GM18858 (cell line): ENCODE measurements around the gene ALK.
"Not testable (repeated sequence)": the region's sequence is repeated elsewhere in the genome, so short reads cannot be mapped to it uniquely, and the experiment has no call there.

ENCODE experiments used
- ATAC-seq: cut with Tn5 transposase; IDR thresholded peaks from one replicate; pipeline ENCODE4 v1.9.1; 2021; ENCODE audit not compliant: unreplicated experiment

ALK gene

GRCh38 chr2:29262681-29263260, 658.6 kb downstream of the ALK start:
- ATAC-seq, result no peak

- no peak for ATAC-seq
Observed at GRCh38 chr2:29261003-29261402, 660.4 kb downstream of the ALK start.

- no peak for ATAC-seq
Observed at GRCh38 chr2:29260142-29260772, 661.1 kb downstream of the ALK start.

GRCh38 chr2:29259221-29259620, 662.2 kb downstream of the ALK start:
- ATAC-seq, result no peak

GRCh38 chr2:29255004-29255403, 666.4 kb downstream of the ALK start:
- ATAC-seq, result no peak

- not testable (repeated sequence) for ATAC-seq
Observed at GRCh38 chr2:29253495-29254275, 667.7 kb downstream of the ALK start.

- no peak for ATAC-seq
Observed at GRCh38 chr2:29253026-29253425, 668.4 kb downstream of the ALK start.

- ATAC-seq, result no peak
Observed at GRCh38 chr2:29251406-29251805, 670.0 kb downstream of the ALK start.

GRCh38 chr2:29250977-29251376, 670.4 kb downstream of the ALK start:
- ATAC-seq, result no peak

GRCh38 chr2:29249666-29250253, 671.6 kb downstream of the ALK start:
- no peak for ATAC-seq

GRCh38 chr2:29247336-29247914, 674.0 kb downstream of the ALK start:
- ATAC-seq, result no peak

DNA sequence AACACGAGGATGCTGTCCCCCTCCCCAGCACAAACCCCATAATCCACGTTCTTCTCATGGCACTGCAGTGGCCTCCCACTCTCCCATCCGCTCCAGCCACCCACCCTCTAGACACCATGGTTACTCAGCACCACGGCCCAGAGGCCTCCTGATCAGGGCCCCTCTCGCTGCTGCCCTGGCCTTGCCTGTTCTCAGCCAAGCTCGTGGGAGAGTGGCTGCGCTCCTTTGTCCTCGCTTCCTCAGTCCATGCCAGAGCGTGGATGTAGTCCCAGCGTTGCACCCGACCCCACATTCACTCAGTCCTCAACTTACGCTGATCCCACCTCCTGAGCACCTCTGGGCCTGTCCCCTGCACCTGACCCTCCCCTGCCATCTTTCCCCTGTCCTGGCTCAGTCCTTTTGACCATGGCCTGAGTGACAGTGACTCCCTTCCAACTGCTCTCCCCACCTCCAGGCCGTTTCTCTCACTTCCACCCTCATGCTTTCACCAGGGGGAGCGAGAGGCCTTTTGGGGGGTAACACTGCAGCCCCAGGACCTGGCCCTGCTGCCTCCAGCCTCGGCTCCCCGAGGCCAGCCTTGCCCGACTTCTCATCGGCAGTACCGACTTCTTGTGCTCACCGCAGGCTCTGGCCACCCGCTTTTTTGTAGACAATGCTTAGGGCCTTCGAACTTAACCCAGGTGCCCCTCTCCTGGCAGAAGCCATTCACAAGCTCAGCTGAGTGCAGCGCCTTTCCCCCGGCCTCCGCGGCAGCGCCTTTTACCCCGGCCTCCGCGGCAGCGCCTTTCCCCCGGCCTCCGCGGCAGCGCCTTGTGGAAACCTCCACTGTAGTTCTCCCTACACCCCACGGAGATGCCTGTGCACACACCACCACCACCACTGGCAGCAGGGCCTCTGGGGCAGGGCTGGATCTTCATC, 674.7 kb downstream of the ALK start:
- no peak for ATAC-seq

DNA sequence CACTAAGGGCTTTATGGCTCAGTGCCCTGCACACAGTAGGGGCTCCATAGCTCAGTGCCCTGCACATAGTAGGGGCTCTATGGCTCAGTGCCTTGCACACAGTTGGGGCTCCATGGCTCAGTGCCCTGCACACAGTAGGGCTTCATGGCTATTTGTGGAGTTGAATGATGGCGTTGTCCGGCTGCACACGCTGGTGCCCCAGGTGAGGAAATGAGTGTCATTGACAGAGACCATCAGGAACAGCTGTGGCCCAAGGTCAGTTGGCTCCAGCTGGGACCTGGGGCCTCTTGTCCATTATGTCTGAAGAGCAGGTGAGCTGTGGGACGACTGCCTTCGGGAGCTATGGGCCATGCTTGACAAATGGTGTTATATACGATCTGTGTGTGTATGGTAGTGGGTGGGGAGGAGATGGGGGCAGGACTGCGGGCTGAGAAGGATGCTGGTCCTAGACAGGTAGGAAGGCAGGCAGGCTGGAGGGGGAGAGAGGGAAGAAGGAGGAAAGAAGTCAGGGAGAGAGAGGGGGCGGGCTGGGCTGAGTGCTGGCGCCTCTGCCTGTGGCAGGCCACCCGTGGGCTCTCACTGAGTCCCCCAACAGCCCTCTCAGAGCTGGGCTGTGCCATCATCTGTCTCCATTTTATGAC, 675.5 kb downstream of the ALK start:
- ATAC-seq, result no peak

GRCh38 chr2:29245035-29245741, 676.2 kb downstream of the ALK start:
- ATAC-seq, result not testable (repeated sequence)

DNA sequence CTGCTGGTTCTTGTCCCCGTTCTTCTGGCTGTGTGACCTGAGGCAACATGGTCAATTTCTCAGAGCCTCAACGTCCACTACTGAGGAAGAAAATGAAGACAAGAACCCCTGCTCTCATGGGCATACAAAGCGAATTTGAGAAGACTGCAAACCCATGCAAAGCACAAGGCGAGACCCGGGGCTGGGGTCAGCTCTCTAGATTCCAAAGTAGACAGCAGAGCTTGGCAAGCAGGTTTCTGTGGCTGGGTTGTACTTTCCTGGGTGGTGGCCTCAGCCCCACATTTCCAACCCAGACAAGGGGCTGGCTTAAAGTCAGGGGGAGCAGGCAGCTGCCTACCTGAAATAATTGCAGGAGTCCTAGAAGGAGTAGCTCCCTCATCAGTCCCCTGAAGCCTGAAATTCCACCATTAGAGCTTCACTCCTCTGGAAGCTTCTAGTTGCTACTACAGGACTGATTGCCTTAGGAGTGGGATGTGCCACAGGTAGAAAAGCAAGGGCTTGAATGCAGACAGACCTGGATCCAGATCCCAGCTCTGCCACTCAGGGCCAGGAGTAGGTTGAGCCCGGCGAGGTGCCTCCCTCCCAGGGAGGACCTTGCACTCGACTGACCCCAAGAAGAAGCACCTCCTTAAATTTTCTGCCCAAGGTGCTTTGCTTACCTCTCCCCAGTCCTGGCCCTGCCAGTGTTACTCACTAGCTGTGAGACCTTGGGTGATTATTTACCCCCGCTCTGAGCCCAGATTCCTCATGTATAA, 678.6 kb downstream of the ALK start:
- no peak for ATAC-seq

- ATAC-seq, result no peak
Observed at GRCh38 chr2:29241955-29242565, 679.3 kb downstream of the ALK start.

- ATAC-seq, result no peak
Observed at GRCh38 chr2:29241341-29241740, 680.0 kb downstream of the ALK start.

- ATAC-seq, result no peak
Observed at GRCh38 chr2:29240601-29241000, 680.8 kb downstream of the ALK start.
